GM12874 (cell line): ENCODE results near the gene GAS2L3.

Experiments
- TF ChIP-seq, protein P1 (sequence below): IDR thresholded peaks from 2 replicates; pipeline ENCODE4 v1.5.1; 2011; ENCODE audit warnings: low read depth, mild to moderate bottlenecking, control low read depth, low read length, moderate library complexity; ENCODE audit not compliant: insufficient read depth

The GAS2L3 gene

DNA sequence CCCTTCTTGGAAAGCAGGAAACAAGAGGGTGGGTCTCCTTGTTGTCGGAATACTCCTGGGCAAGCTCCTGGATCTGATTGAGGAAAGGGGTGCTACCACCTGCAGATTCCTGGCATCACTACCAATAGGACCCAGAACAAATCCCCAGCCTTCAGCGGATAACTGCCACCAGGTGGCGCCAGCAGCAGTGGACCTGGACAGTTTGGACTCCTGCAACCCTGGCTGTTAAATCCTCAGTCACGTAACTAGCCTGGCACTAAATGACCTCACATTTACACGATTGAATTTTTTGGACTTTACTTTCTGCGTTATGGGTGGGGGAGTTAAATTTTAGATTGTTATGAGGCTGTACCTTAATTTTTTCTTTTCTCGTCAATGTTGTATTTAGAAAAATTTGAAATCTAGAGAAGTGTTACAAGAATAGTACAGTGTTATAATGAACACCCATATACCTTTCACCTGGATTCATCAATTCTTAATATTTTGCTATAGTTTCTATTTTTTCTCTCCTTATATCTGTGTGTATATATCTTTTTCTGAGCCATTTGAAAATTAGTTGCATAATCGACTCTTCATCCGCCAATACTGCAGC lies 95.6 kb downstream of the GAS2L3 start:
- TF ChIP-seq, protein P1, sequence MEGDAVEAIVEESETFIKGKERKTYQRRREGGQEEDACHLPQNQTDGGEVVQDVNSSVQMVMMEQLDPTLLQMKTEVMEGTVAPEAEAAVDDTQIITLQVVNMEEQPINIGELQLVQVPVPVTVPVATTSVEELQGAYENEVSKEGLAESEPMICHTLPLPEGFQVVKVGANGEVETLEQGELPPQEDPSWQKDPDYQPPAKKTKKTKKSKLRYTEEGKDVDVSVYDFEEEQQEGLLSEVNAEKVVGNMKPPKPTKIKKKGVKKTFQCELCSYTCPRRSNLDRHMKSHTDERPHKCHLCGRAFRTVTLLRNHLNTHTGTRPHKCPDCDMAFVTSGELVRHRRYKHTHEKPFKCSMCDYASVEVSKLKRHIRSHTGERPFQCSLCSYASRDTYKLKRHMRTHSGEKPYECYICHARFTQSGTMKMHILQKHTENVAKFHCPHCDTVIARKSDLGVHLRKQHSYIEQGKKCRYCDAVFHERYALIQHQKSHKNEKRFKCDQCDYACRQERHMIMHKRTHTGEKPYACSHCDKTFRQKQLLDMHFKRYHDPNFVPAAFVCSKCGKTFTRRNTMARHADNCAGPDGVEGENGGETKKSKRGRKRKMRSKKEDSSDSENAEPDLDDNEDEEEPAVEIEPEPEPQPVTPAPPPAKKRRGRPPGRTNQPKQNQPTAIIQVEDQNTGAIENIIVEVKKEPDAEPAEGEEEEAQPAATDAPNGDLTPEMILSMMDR: peak; percentile 89

DNA sequence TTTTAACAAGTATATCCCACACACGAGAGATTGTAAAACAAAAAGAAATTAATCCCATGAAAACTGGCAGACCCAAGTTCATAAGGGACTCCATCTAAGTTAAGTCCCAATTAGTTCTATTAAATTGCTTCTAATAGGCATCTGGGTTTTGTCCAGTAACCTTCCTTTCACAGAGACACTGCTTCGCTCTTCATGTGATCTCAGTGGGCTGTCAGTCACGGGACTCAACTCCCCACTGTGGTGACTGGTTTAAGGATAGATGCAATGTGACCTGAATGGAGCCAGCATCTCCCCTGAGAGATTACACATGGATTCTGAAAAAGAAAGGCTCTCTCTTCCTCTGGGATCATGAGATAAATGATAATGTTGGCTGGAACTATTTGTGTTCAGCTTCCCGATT lies 96.4 kb downstream of the GAS2L3 start:
- TF ChIP-seq, protein P1: no peak

DNA sequence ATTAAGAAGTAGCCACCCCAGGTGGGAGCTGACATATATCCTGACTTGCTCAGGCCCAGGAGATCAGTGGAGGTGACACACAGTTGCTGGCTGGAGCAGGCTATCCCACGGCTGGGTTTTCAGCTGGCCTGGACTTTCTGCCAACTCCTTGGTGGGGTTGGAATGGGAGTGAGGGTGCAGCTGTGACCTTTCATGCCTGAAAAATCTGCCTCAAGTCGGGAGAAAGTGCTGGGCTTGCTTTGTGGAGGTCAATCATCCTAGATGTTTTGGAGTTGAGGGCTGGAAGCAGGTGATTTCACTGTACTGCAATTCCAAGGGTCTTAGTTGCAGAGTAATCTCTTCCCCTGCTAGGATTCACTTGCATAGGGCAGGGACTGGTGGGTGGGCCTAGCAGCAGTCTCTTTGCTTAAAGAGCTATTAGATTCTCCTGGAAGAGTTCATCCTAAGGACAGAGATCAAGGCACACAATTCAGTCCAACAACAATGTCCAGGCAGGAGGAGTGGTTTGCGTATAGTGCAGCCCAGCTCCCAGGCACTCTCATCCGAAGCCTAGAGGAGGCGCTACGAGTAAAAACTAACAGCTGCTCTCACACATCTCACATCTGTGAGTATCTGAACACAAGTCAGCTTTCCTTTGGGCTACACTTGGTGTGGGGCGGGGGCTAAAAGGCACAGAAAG lies 98.1 kb downstream of the GAS2L3 start:
- TF ChIP-seq, protein P1: no peak

DNA sequence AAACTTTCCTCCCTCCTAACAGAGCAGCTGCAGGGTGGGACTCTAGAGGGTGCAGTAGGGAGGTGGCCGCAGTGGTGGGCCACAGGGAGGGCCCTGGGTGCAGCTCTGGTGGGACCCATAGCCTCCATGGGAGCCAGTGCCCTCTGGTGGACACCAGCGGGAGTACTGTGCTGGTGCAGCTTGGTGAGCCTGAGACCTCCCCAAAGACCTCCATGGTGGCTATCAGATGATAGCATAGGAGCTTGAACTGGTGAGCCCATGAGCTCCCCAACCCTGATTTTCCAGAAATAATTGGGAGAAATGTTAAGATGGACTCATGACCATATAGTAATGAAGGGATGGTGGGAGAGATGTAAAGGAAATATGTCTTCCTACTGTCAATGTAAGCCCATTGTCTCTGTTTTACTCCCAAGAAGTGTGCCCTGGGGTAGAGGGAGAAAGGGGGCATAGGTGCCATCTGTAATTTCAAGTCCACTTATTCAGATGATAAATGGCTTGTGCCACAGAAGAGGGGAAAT lies 98.7 kb downstream of the GAS2L3 start:
- TF ChIP-seq, protein P1: peak; percentile 92

DNA sequence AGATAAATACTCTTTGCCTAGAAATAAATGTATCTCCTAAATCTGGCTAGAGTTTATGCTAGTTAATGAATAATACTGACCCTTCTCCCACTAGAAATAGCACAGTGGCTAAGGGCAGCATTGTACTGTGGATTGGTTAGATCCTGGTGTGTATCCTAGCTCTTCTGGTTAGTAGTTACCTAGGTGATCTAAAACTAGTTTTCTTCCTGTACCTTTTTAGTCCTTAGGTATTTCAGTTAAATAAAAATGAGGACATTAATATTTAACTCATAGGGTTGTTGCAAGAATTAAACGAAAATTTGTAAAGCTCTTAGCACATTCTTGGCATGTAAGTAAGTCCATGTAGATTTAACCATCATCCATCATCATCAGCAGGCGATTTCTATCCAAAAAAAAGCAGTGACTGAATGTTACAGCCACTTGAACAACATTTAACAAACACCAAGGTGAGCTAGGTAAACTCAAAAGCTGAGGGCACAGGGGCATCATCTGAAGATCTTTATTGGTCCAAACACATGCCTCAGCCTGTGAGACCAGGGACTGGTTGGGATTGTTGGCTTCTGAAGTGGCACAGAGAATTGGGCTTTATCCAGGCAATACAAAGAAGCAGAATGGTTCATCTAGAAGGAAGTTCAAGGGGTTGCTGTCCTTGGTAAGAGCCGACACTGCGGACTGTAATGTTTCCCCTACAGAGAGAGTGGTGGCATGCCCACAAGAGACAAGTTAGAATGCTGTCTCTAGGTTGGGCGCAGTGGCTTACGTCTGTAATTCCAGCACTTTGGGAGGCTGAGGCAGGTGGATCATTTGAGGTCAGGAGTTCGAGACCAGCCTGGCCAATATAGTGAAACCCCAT lies 100.8 kb downstream of the GAS2L3 start:
- TF ChIP-seq, protein P1: no peak
